ENCODE measurements around the gene MGAT4A. TPM values are rescaled to one million over a fixed set of nuclear protein-coding genes. Genes with fewer than 3 reads are reported as not detected.

MGAT4A gene
- total and polyA plus RNA-seq, 7 donors: 9.5 to 28.2 (median 21.6) TPM

DNA sequence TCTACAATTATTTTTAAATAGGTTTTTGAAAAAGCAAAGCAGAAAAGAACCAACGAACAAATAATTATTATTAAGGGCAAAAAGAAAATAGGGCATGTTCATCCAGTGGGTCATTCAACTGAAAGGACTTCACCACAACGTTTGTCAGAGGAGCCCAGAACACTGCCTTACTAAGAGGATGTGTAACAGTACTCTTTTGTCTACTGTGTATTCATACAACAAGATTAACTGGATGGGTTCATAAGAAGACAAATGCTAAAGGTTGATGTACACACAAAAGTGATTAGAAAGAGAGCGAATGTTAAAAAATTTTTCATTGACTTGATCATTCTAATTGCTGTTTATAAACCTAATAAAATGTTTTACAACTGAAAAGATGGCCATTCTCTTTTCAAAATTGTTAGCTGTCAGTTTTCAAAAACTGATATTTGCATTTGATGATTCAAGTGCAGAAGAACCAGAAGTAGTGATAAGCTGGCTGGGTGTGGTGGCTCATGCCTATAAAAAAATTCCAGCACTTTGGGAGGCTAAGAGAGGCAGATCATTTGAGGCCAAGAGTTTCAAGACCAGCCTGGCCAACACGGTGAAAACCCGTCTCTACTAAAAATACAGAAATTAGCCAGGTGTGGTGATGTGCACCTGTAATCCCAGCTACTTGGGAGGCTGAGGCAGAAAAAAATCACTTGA, 33.1 kb downstream of the MGAT4A start:
- WGBS, 2 donors: 33 to 72% methylated on average over 5 of the region's 5 CpGs
- TF ChIP-seq, protein P1, sequence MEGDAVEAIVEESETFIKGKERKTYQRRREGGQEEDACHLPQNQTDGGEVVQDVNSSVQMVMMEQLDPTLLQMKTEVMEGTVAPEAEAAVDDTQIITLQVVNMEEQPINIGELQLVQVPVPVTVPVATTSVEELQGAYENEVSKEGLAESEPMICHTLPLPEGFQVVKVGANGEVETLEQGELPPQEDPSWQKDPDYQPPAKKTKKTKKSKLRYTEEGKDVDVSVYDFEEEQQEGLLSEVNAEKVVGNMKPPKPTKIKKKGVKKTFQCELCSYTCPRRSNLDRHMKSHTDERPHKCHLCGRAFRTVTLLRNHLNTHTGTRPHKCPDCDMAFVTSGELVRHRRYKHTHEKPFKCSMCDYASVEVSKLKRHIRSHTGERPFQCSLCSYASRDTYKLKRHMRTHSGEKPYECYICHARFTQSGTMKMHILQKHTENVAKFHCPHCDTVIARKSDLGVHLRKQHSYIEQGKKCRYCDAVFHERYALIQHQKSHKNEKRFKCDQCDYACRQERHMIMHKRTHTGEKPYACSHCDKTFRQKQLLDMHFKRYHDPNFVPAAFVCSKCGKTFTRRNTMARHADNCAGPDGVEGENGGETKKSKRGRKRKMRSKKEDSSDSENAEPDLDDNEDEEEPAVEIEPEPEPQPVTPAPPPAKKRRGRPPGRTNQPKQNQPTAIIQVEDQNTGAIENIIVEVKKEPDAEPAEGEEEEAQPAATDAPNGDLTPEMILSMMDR (IDR thresholded peaks at IDR 0.05): no peak
- TF ChIP-seq EP300 (IDR thresholded peaks at IDR 0.05) (no peak), POLR2AphosphoS5 (IDR thresholded peaks at IDR 0.05) (no peak), POLR2A (IDR thresholded peaks at IDR 0.05) (no peak)
- H3K27ac ChIP-seq: no peak overlapping the region
- H3K4me3 ChIP-seq: no peak overlapping the region
- peaks cover 0 to 21% (median 20%) of the 10 kb centered on the region in 4 donors for H3K4me1 ChIP-seq
- intact Hi-C loops (cut with DNase I): no loop called here
- no peak for DNase-seq
- no peaks in the 10 kb centered on the region for H3K9me3 ChIP-seq
- H3K27me3 ChIP-seq: no peaks in the 10 kb centered on the region
- H3K36me3 ChIP-seq: no peaks in the 10 kb centered on the region

DNA sequence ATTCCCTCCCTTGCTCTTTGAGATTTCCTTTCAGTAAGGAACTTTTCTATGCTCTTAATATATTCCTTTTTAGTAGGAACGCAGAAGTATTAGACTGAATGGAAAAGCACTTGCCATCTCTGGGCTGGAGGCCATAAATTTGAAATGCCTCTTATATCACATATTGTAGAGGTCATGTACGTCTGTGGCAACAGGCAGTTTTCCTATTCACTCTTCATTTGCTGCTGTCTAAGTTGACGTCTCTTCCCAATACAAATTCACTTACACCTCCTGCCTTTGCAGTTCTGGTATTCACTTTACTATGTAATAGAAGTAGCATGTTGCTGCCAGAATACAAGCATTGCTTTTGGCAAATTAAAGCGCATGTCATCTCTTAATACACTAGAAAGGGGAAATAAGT, 34.7 kb downstream of the MGAT4A start:
- TF ChIP-seq EP300 (IDR thresholded peaks at IDR 0.05) (no peak), POLR2A (IDR thresholded peaks at IDR 0.05) (no peak)
- H3K27ac ChIP-seq: no peak overlapping the region
- peaks cover 0 to 5% (median 4%) of the 10 kb centered on the region in 4 donors for H3K4me1 ChIP-seq
- 78 to 93% methylated on average over 4 of the region's 4 CpGs for WGBS, 2 donors
- no peaks in the 10 kb centered on the region for H3K9me3 ChIP-seq
- H3K36me3 ChIP-seq: no peaks in the 10 kb centered on the region
- no peak overlapping the region for H3K4me3 ChIP-seq
- intact Hi-C loops (cut with DNase I): no loop called here
- DNase-seq: no peak
- H3K27me3 ChIP-seq: no peaks in the 10 kb centered on the region

DNA sequence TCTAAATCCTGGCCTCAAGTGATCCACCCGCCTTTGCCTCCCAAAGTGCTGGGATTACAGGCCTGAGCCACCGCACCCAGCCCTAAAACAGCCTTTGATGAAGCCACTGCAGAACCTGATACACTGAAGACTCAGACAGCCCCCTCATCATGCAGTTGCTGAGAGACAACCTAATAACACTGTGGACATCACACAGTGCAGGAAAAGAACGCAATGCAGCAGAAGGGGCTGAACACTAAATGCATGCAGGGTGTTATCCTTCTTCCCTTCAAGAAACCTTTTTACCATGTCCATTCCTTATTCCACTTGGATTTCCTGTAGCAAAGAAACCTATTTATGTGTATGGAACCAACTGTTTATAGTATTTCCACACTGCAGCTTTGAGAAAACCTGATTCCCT, 35.7 kb downstream of the MGAT4A start:
- no peaks in the 10 kb centered on the region for H3K36me3 ChIP-seq
- intact Hi-C loops (cut with DNase I): no loop called here
- WGBS, 2 donors: 86 to 90% methylated on average over 3 of the region's 3 CpGs
- no peaks in the 10 kb centered on the region for H3K9me3 ChIP-seq
- no peaks in the 10 kb centered on the region for H3K27me3 ChIP-seq
- no peak for DNase-seq
- H3K4me3 ChIP-seq: no peak overlapping the region
- H3K4me1 ChIP-seq: no peaks in the 10 kb centered on the region
- no peak overlapping the region for H3K27ac ChIP-seq
- no peak for TF ChIP-seq POLR2AphosphoS5 (IDR thresholded peaks at IDR 0.05)
- TF ChIP-seq EP300 (IDR thresholded peaks at IDR 0.05): no peak
- no peak for TF ChIP-seq POLR2A (IDR thresholded peaks at IDR 0.05)
- TF ChIP-seq, protein P1 (IDR thresholded peaks at IDR 0.05): no peak

DNA sequence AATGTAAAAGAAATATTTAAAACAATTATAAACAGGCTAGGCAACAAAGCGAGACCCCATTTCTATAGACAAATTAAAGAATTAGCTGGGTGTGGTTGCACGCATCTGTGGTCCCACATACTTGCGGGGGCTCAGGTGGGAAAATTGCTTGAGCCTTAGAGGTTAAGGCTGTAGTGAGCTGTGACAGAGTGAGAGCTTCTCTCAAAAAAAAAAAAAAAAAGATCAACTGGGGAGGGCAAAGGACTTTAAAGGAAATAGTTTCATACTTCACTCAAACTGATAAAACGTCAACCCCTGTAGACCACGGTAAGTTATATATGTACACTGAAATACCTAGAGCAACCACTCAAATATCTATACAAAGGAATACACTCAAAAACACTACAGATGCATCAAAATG, 37.5 kb downstream of the MGAT4A start:
- no peak overlapping the region for H3K27ac ChIP-seq
- H3K27me3 ChIP-seq: no peaks in the 10 kb centered on the region
- no peaks in the 10 kb centered on the region for H3K9me3 ChIP-seq
- no peak for DNase-seq
- 68 to 91% methylated on average over 5 of the region's 5 CpGs for WGBS, 2 donors
- intact Hi-C loops (cut with DNase I): no loop called here
- TF ChIP-seq EP300 (IDR thresholded peaks at IDR 0.05) (no peak), POLR2AphosphoS5 (IDR thresholded peaks at IDR 0.05) (no peak), POLR2A (IDR thresholded peaks at IDR 0.05) (no peak)
- TF ChIP-seq, protein P1 (IDR thresholded peaks at IDR 0.05): no peak
- H3K4me1 ChIP-seq: no peaks in the 10 kb centered on the region
- H3K36me3 ChIP-seq: no peaks in the 10 kb centered on the region
- no peak overlapping the region for H3K4me3 ChIP-seq

DNA sequence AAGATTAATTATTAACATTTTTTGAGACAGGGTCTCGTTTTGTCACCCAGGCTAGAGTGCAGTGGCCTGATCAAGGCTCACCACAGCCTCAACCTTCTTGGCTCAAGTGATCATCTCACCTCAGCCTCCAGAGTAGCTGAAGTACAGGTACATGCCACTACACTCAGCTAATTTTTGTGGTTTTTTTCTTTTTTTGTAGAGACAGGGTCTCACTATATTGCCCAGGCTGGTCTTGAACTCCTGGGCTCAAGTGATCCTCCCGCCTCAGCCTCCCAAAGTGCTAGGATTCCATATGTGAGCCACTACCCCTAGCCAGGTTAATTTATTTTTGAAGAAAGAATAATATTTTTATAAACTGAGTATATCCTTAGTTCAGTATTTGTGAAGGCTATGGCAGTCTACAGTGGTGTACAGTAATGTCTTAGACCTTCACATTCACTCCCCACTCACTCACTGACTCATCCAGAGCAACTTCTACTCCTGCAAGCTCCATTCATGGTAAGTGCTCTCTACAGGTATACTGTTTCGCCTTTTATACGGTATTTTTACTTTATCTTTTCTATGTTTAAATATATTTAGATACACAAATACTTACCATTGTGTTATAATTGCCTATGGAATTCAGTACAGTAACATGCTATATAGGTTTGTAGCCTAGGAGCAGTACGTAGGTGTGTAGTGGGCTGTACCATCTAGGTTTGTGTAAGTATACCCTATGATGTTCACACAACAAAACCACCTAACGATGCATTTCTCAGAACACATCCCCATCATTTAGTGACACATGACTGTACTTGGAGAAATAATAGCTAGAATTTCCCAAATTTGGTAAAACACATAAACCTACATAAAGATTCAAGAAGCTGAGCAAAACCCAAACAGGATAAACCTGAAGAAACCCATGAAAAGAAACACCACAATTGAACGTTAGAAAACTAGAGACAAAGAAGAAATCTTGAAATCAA, 38.6 kb downstream of the MGAT4A start:
- 86% methylated on average over 7 of the region's 7 CpGs for WGBS, 2 donors
- intact Hi-C loops (cut with DNase I): no loop called here
- TF ChIP-seq POLR2A (IDR thresholded peaks at IDR 0.05) (no peak), POLR2AphosphoS5 (IDR thresholded peaks at IDR 0.05) (no peak), EP300 (IDR thresholded peaks at IDR 0.05) (no peak)
- TF ChIP-seq, protein P1 (IDR thresholded peaks at IDR 0.05): no peak

More for the DNA sequence above, 38.6 kb downstream of the MGAT4A start:
- Histone ChIP-seq H3K4me1 (no peaks in the 10 kb centered on the region), H3K4me3 (no peak overlapping the region), H3K9me3 (no peaks in the 10 kb centered on the region), H3K27me3 (no peaks in the 10 kb centered on the region), H3K27ac (no peak overlapping the region), H3K36me3 (no peaks in the 10 kb centered on the region)
- DNase-seq: no peak

Data from sigmoid colon (tissue), 7 donors.